Central memory CD8-positive, alpha-beta T cell (primary cell): ENCODE data around the gene UFSP2.

Experiments used
- ATAC-seq: fragments of 150-1000 bp; cut with Tn5 transposase; replicated peaks from 2 replicates; pipeline ENCODE4 v1.10.0; 2022; ENCODE audit warnings: mild to moderate bottlenecking, moderate FRiP score, moderate number of reproducible peaks; ENCODE audit not compliant: poor library complexity, severe bottlenecking; ENCODE audit errors: extremely low read depth
- DNase-seq, 2 donors: peaks; one replicate each; pipeline ENCODE4 v3.0.0; 2021; ENCODE audit warnings: low spot score in 2 of 2
- H3K27ac Mint-ChIP-seq: one replicate; pipeline ENCODE4 v1.8.0; 2022; ENCODE audit warnings: low read depth, mild to moderate bottlenecking, moderate library complexity, mixed read lengths
- H3K27me3 Mint-ChIP-seq: one replicate; pipeline ENCODE4 v1.8.0; 2022; ENCODE audit warnings: mixed read lengths
- H3K36me3 Mint-ChIP-seq: one replicate; pipeline ENCODE4 v1.8.0; 2022; ENCODE audit warnings: mild to moderate bottlenecking, moderate library complexity, mixed read lengths; ENCODE audit not compliant: insufficient read depth
- H3K4me1 Mint-ChIP-seq: one replicate; pipeline ENCODE4 v1.8.0; 2022; ENCODE audit warnings: mixed read lengths
- H3K4me3 Mint-ChIP-seq: one replicate; pipeline ENCODE4 v1.8.0; 2022; ENCODE audit warnings: mild to moderate bottlenecking, moderate library complexity, mixed read lengths
- H3K9me3 Mint-ChIP-seq: one replicate; pipeline ENCODE4 v1.8.0; 2022; ENCODE audit warnings: mixed read lengths

The UFSP2 gene

GRCh38 chr4:185390941-185391340 lies 34.8 kb downstream of the UFSP2 start:
- no peaks in the 10 kb centered on the region for H3K27me3 Mint-ChIP-seq
- no peak overlapping the region for H3K4me3 Mint-ChIP-seq
- H3K4me1 Mint-ChIP-seq, result peaks cover 16% of the 10 kb centered on the region

DNA sequence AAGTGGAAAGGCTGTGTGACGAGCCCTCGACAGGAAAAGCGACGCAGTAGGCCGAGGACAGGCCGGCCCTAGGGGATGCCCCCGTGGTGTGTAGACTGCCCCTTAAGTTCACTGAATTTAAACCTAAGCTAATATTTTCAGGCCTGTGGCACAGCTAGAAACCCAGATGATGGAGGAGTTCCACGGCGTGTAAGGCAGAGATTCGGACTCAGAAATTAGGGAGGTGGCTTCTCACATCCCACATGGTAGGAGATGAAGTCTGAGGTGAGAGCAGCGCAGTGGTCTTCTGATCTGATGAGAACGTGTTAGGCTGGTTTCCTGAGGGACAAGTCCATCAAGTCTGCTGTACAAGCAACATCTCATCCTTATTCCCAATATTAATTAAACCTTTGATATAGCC lies 37.8 kb downstream of the UFSP2 start:
- Mint-ChIP-seq H3K4me1 (no peaks in the 10 kb centered on the region), H3K9me3 (no peaks in the 10 kb centered on the region), H3K27ac (no peak overlapping the region), H3K27me3 (no peaks in the 10 kb centered on the region), H3K36me3 (no peaks in the 10 kb centered on the region), H3K4me3 (no peak overlapping the region)
- DNase-seq (no peak), ATAC-seq (no peak)

More at GRCh38 chr4:185390941-185391340, 34.8 kb downstream of the UFSP2 start:
- Mint-ChIP-seq H3K27ac (no peak overlapping the region), H3K9me3 (no peaks in the 10 kb centered on the region), H3K36me3 (peaks cover 2% of the 10 kb centered on the region)
- DNase-seq (no peak), ATAC-seq (no peak)

- H3K4me1 Mint-ChIP-seq, result no peaks in the 10 kb centered on the region
- no peaks in the 10 kb centered on the region for H3K27me3 Mint-ChIP-seq
- H3K9me3 Mint-ChIP-seq, result peaks cover 7% of the 10 kb centered on the region
- no peak overlapping the region for H3K4me3 Mint-ChIP-seq
- ATAC-seq (no peak), DNase-seq (no peak)
- H3K36me3 Mint-ChIP-seq, result peaks cover under 1% of the 10 kb centered on the region
- no peak overlapping the region for H3K27ac Mint-ChIP-seq
These were observed 40.8 kb downstream of the UFSP2 start for GRCh38 chr4:185384930-185385331.

GRCh38 chr4:185384061-185384460 lies 41.7 kb downstream of the UFSP2 start:
- no peak for DNase-seq
- Mint-ChIP-seq H3K27me3 (no peaks in the 10 kb centered on the region), H3K4me3 (no peak overlapping the region), H3K27ac (no peak overlapping the region), H3K36me3 (peaks cover 3% of the 10 kb centered on the region), H3K9me3 (peaks cover 7% of the 10 kb centered on the region), H3K4me1 (no peaks in the 10 kb centered on the region)
- ATAC-seq, result no peak

GRCh38 chr4:185383451-185383850 lies 42.3 kb downstream of the UFSP2 start:
- Mint-ChIP-seq H3K27me3 (no peaks in the 10 kb centered on the region), H3K4me1 (no peaks in the 10 kb centered on the region), H3K9me3 (peaks cover 7% of the 10 kb centered on the region), H3K27ac (no peak overlapping the region), H3K36me3 (peaks cover 3% of the 10 kb centered on the region), H3K4me3 (no peak overlapping the region)
- DNase-seq (no peak), ATAC-seq (no peak)

GRCh38 chr4:185382754-185383153 lies 43.0 kb downstream of the UFSP2 start:
- H3K27ac Mint-ChIP-seq, result no peak overlapping the region
- peaks cover 3% of the 10 kb centered on the region for H3K36me3 Mint-ChIP-seq
- ATAC-seq (no peak), DNase-seq (no peak)
- H3K27me3 Mint-ChIP-seq, result no peaks in the 10 kb centered on the region
- H3K4me1 Mint-ChIP-seq, result no peaks in the 10 kb centered on the region
- peaks cover 7% of the 10 kb centered on the region for H3K9me3 Mint-ChIP-seq
- H3K4me3 Mint-ChIP-seq, result no peak overlapping the region

DNA sequence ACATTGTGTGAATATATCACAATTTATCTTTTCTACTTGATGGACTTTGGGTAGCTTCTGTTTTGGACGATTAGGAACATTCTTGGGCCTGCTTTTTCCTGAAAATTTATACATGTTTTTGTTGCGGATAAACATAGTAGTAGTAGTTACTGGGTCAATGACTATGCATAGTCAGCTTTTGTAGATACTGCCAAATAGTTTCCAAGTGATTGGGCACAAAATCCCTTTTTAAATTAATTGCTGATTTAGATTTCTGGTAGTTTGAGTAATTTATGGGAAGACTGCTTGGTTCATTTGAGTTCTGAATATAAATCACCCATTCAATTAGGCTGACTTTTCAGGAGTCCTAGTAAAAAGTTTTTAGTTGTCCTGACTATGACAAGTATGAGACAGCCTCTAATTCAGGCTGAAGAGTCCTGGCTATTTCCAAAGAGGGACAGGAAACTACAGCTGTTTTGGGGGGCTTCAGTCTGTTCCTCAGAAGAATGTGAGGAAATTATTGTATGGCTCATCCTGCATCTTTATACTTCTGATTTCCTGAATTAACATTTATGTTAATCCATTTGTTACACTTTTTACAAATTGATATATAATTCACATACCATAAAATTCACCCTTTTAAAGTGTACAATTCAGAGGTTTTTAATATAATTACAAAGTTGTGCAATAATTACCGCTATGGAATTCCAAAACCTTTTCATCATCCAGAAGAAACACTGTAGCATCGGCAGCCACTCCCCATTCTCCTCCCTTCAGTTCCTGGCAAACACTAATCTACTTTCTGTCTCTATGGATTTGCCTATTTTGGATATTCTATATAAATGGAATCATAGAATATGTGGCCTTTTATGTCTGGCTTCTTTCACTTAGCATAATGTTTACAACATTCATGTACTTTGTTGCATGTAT lies 44.2 kb downstream of the UFSP2 start:
- no peak overlapping the region for H3K4me3 Mint-ChIP-seq
- H3K36me3 Mint-ChIP-seq, result peaks cover 3% of the 10 kb centered on the region
- H3K27me3 Mint-ChIP-seq, result no peaks in the 10 kb centered on the region
- no peak for DNase-seq
- peaks cover 7% of the 10 kb centered on the region for H3K9me3 Mint-ChIP-seq
- no peak overlapping the region for H3K27ac Mint-ChIP-seq
- ATAC-seq, result no peak
- H3K4me1 Mint-ChIP-seq, result no peaks in the 10 kb centered on the region

- H3K27ac Mint-ChIP-seq, result no peak overlapping the region
- DNase-seq (no peak), ATAC-seq (no peak)
- no peaks in the 10 kb centered on the region for H3K27me3 Mint-ChIP-seq
- H3K36me3 Mint-ChIP-seq, result peaks cover 5% of the 10 kb centered on the region
- H3K9me3 Mint-ChIP-seq, result peaks cover 7% of the 10 kb centered on the region
- H3K4me3 Mint-ChIP-seq, result no peak overlapping the region
- no peaks in the 10 kb centered on the region for H3K4me1 Mint-ChIP-seq
These were observed 45.4 kb downstream of the UFSP2 start for GRCh38 chr4:185380320-185380719.

DNA sequence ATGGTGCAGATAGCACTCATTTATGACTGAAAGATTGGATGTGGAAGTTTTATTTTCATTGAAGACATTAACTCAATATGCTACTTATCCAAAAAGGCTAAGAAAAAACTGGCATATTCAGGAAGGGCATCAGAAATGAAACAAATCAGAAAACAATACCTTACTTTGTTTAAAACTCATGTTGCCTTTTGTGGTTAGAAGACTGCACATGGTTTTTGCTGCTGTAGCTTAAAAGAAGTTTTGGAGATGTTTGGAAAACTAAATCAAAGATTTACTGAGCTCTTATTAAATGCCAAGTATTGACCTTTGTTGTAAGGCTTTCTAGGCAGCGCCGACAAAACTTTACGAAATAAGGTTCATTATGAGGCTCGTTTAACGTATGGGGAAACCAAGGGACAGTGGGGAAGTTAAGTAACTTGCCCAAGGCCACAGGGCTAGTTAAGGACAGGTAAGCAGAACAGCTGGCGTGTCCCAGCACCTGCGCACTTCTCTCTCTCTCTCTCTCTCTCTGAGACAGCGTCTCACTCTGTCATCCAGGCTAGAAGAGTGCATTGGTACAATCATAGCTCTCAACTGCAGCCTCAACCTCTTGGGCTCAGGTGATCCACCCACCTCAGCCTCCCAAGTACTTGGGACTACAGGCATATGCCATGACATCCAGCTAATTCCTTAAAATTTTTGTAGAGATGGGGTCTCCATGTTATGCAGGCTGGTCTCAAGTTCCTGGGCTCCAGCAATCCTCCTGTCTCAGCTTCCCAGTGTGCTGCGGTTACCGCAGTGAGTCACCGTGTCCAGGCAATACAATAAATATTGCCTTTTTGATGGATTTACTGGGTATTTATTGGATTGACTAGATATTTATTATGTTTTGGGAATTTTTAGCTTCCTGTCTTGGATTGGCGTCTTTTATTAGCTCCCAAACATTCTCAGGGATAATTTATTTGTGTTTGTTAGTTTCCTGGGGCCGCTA lies 46.2 kb downstream of the UFSP2 start:
- Mint-ChIP-seq H3K27me3 (no peaks in the 10 kb centered on the region), H3K27ac (no peak overlapping the region), H3K4me1 (no peaks in the 10 kb centered on the region), H3K36me3 (peaks cover 5% of the 10 kb centered on the region), H3K4me3 (no peak overlapping the region), H3K9me3 (peaks cover 7% of the 10 kb centered on the region)
- ATAC-seq, result no peak
- DNase-seq, result no peak

DNA sequence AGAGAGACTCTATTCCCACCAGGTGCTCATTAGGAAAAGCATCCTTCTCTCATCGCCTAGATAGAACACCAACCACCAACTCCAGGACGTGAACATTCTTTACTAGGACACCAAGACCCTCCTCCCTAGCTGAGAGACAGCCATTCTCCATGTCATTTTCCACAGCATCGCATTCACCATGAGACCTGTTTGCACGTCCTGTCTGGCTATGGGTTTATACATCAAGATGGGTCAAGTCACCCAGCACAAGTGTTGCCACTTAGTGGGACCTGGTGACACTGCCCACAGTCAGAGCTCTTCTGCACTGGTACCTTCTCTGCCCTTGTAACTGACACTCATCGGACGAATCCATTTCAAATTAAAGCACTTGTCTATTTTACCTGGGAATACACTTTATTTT lies 47.5 kb downstream of the UFSP2 start:
- H3K36me3 Mint-ChIP-seq, result peaks cover 5% of the 10 kb centered on the region
- no peak for ATAC-seq
- no peak overlapping the region for H3K27ac Mint-ChIP-seq
- peaks cover 7% of the 10 kb centered on the region for H3K9me3 Mint-ChIP-seq
- no peaks in the 10 kb centered on the region for H3K27me3 Mint-ChIP-seq
- DNase-seq, result no peak
- no peaks in the 10 kb centered on the region for H3K4me1 Mint-ChIP-seq
- no peak overlapping the region for H3K4me3 Mint-ChIP-seq

- Mint-ChIP-seq H3K4me3 (no peak overlapping the region), H3K27ac (no peak overlapping the region), H3K36me3 (peaks cover 3% of the 10 kb centered on the region), H3K27me3 (no peaks in the 10 kb centered on the region), H3K4me1 (no peaks in the 10 kb centered on the region), H3K9me3 (no peaks in the 10 kb centered on the region)
- ATAC-seq (no peak), DNase-seq (no peak)
These were observed 51.2 kb downstream of the UFSP2 start for GRCh38 chr4:185374573-185374972.

GRCh38 chr4:185374027-185374426 lies 51.7 kb downstream of the UFSP2 start:
- Mint-ChIP-seq H3K36me3 (peaks cover 2% of the 10 kb centered on the region), H3K27me3 (no peaks in the 10 kb centered on the region), H3K27ac (no peak overlapping the region), H3K4me1 (no peaks in the 10 kb centered on the region), H3K9me3 (no peaks in the 10 kb centered on the region), H3K4me3 (no peak overlapping the region)
- DNase-seq, result no peak
- ATAC-seq, result no peak
